HG03469 (cell line): ENCODE results near the gene LRRTM3.

Experiments
- ATAC-seq: cut with Tn5 transposase; IDR thresholded peaks from one replicate; pipeline ENCODE4 v1.9.1; 2021; ENCODE audit warnings: mild to moderate bottlenecking, moderate library complexity, moderate number of reproducible peaks; ENCODE audit not compliant: unreplicated experiment

LRRTM3 gene

GRCh38 chr10:67110286-67110685 is 184.4 kb downstream of the LRRTM3 start:
- no peak for ATAC-seq

GRCh38 chr10:67112765-67113164 is 186.9 kb downstream of the LRRTM3 start:
- ATAC-seq, result no peak

GRCh38 chr10:67114945-67115344 is 189.1 kb downstream of the LRRTM3 start:
- ATAC-seq, result no peak

GRCh38 chr10:67115972-67116371 is 190.1 kb downstream of the LRRTM3 start:
- no peak for ATAC-seq

GRCh38 chr10:67119651-67120050 is 193.8 kb downstream of the LRRTM3 start:
- no peak for ATAC-seq

GRCh38 chr10:67127441-67127840 is 201.6 kb downstream of the LRRTM3 start:
- no peak for ATAC-seq

GRCh38 chr10:67140641-67141040 is 214.8 kb downstream of the LRRTM3 start:
- ATAC-seq, result no peak

- no peak for ATAC-seq
Measured at GRCh38 chr10:67141300-67141699, 215.5 kb downstream of the LRRTM3 start.

- ATAC-seq, result no peak
Measured at GRCh38 chr10:67144530-67144929, 218.7 kb downstream of the LRRTM3 start.
